ENCODE data around the gene LARP4.
"Not testable (repeated sequence)": the region's sequence is repeated elsewhere in the genome, so short reads cannot be mapped to it uniquely, and the experiment has no call there.

LARP4 gene

GRCh38 chr12:50482571-50482970 lies 81.9 kb downstream of the LARP4 start:
- no peak for DNase-seq (ENCODE audit: low read depth)

- no peak for DNase-seq (ENCODE audit: low read depth)
These were observed 82.8 kb downstream of the LARP4 start for GRCh38 chr12:50483488-50483887.

DNA sequence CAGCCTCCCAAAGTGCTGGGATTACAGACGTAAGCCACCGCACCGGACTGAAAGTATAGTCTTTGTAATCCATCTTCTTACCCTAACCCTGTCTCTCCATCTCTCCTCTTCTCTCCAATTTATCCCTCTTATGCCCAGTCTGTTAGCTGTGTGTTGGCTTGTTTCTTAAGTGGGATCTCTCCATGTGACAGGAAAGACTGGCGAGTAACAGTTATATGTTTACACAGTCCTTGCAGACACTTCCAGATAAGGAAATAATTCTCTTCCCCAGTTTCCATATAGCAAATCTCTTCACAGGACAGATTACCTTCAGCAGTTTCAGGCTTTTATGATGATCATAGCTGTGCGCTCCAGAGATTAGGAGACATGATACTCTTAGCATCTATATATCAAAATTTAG lies 88.1 kb downstream of the LARP4 start:
- DNase-seq (ENCODE audit: low read depth) = no peak

- not testable (repeated sequence) for DNase-seq (ENCODE audit: low read depth)
These were observed 97.4 kb downstream of the LARP4 start for GRCh38 chr12:50498119-50498518.

- DNase-seq (ENCODE audit: low read depth) = peak; percentile 96
These were observed 104.4 kb downstream of the LARP4 start, which contains the start of gene DIP2B for GRCh38 chr12:50504798-50505674. Gene DIP2B (plus strand): TSS chr12:50504985. CDS start chr12:50505141, 156 bp downstream.

DNA sequence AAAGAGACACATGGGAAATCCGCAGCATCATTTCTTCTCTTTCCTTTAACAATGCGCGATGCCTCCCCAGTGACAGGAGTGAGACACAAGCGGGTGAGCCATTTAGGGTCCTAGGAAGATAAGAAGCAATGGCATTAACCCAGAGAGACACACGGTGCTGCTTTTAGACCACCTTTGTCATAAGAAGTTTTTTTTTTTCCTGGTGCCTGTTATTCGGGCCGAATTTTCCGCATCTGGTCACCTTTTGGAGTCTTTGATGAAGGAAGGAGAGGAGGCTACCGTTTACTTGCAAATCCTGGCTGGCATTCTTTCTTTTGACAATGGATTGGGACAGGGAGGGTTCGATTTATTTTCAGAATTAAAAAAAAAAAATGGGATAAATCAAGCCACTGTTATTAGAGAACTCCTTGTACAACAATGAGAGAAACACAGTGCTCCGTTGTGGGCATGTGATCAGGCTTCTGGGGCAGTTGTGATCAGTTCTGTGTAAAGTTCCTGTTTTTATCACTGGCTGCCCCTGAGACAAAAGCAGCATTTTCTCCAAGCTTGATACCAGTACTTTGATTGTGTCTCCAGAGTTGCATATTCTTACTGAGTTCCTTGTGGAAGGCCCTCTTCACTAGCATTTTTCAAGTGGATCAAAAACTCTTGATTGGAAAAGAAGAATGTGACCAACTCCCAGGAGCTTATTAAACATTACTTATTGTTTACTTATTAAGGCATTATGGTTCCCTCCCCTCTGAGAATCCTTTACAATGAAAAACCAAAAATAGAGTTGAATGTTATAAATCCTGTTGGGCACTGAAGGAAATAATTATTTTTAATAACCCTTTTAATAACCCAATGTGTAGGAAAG lies 105.2 kb downstream of the LARP4 start:
- DNase-seq (ENCODE audit: low read depth) = no peak

GRCh38 chr12:50506753-50507473 lies 106.2 kb downstream of the LARP4 start:
- no peak for DNase-seq (ENCODE audit: low read depth)

DNA sequence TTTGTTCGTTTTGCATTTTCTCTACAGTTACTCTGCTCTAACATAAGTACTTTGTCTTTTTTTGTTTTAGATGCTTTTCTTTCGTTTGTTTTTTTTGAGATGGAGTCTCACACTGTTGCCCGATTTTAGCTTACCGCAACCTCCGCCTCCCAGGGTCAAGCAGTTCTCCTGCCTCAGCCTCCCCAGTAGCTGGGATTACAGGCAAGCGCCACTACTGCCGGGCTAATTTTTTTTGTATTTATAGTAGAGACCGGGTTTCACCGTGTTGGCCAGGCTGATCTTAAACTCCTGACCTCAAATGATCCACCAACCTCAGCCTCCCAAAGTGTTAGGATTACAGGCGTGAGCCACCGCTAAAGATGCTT lies 106.8 kb downstream of the LARP4 start:
- DNase-seq (ENCODE audit: low read depth) = no peak

- DNase-seq (ENCODE audit: low read depth) = no peak
These were observed 107.2 kb downstream of the LARP4 start for GRCh38 chr12:50507930-50508329.

DNA sequence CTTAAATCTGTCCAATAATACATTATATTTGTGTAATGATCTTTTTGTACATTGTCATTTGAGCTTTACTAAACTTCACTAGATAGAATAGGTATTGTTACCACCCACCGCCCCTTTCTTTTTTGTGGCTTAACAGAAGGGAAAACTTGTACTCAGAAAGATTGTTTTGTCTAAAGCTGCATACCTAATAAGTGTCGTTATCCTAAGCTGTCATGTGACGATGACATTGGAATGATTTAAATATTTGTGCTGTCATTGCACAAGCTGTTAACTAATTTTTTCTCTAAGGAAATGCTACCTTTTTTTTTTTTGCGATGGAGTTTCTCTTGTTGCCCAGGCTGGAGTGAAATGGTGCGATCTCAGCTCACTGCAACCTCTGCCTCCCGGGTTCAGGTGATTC lies 107.7 kb downstream of the LARP4 start:
- DNase-seq (ENCODE audit: low read depth) = no peak

- DNase-seq (ENCODE audit: low read depth) = no peak
These were observed 108.4 kb downstream of the LARP4 start for GRCh38 chr12:50508970-50509663.

GRCh38 chr12:50514526-50515276 lies 114.0 kb downstream of the LARP4 start:
- DNase-seq (ENCODE audit: low read depth) = no peak

- no peak for DNase-seq (ENCODE audit: low read depth)
These were observed 114.9 kb downstream of the LARP4 start for GRCh38 chr12:50515587-50515986.

- no peak for DNase-seq (ENCODE audit: low read depth)
These were observed 116.8 kb downstream of the LARP4 start for GRCh38 chr12:50517421-50518048.

DNA sequence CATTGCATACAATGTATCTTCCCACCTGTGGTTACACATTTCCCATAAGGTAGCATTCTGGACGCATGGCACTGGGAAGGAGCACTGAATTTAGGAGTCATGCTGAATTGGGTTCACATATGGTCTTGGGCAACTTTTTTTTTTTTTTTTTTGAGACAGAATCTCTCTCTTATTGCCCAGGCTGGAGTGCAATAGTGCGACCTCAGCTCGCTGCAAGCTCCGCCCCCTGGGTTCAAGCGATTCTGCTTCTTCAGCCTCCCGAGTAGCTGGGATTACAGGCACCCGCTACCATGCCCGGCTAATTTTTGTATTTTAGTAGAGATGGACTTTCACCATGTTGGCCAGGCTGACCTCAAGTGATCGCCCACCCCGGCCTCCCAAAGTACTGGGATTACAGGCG lies 117.4 kb downstream of the LARP4 start:
- DNase-seq (ENCODE audit: low read depth) = no peak

DNA sequence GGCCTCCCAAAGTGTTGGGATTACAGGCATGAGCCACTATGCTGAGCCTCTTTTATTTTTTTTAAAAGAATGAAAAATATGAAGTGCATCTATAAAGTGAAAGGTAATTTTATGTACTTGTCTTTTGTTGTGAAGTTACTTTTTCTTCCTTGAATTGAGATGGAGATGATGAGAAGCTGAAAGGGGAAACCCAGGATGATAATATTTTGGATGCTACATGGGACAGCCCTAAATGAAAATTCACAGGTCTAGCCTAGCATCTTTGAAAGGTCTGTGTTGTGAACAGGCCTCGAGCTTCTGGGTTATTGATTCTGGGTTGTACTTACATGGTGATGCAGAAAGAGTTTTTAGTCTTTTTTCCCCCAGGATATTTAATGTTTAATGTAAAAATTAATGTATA lies 118.7 kb downstream of the LARP4 start:
- no peak for DNase-seq (ENCODE audit: low read depth)

GRCh38 chr12:50520416-50521207 lies 119.9 kb downstream of the LARP4 start:
- DNase-seq (ENCODE audit: low read depth) = no peak

DNA sequence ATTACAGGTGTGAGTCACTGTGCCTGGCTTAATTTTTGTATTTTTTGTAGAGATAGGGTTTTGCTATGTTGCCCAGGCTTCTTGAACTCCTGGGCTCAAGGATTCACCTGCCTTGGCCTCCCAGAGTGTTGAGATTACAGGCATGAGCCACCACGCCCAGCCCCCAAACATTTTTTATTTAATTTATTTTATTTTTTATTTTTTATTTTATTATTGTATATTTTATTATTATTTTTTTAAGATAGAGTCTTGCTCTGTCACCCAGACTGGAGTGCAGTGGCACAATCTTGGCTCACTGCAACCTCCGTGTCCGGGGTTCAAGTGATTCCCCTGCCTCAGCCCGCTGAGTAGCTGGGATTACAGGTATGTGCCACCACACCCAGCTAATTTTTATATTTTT lies 121.1 kb downstream of the LARP4 start:
- not testable (repeated sequence) for DNase-seq (ENCODE audit: low read depth)

GRCh38 chr12:50523772-50524171 lies 123.1 kb downstream of the LARP4 start:
- no peak for DNase-seq (ENCODE audit: low read depth)

GRCh38 chr12:50524621-50525020 lies 123.9 kb downstream of the LARP4 start:
- no peak for DNase-seq (ENCODE audit: low read depth)
